MM.1S (cell line): ENCODE results near the gene ATP2A3.

Experiments used
- EZH2 ChIP-seq: fragments of 300-600 bp; sonication (generic); optimal IDR thresholded peaks from 2 replicates; pipeline ENCODE3; 2017; ENCODE audit warnings: low read depth, mild to moderate bottlenecking, antibody characterized with exemption, low read length, mixed read lengths
- EZH2phosphoT487 ChIP-seq: fragments of 300-600 bp; sonication (generic); IDR thresholded peaks from 2 replicates; pipeline ENCODE4 v1.6.1; 2018; ENCODE audit warnings: antibody characterized with exemption, low read length
- TF ChIP-seq, protein P1 (sequence below): fragments of 300-600 bp; sonication (generic); IDR thresholded peaks from 2 replicates; pipeline ENCODE4 v1.5.1; 2016; ENCODE audit warnings: antibody characterized with exemption, low read length, mixed read lengths

DNA sequence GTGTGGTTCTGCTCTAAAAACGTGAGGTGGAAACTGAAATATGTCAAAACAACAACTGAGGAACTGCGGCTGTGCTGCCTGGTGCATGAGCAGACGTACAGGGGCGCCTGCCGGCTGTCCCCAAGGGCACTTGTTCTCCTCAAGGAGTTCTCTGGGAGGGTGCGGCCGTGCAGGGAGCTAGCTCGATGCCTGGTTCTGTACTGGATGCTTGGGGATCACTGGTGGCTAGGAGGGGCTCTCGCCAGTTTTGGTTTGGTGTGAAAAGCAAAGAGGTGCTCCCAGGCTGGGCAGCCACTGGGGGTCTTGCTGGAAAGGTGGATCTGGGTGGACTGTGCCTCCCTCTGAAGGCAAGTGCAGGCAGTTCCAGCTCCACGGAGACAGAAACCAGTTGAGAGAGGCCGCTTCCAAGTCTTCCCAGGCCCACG, 41.9 kb upstream of the ATP2A3 start:
- TF ChIP-seq, protein P1, sequence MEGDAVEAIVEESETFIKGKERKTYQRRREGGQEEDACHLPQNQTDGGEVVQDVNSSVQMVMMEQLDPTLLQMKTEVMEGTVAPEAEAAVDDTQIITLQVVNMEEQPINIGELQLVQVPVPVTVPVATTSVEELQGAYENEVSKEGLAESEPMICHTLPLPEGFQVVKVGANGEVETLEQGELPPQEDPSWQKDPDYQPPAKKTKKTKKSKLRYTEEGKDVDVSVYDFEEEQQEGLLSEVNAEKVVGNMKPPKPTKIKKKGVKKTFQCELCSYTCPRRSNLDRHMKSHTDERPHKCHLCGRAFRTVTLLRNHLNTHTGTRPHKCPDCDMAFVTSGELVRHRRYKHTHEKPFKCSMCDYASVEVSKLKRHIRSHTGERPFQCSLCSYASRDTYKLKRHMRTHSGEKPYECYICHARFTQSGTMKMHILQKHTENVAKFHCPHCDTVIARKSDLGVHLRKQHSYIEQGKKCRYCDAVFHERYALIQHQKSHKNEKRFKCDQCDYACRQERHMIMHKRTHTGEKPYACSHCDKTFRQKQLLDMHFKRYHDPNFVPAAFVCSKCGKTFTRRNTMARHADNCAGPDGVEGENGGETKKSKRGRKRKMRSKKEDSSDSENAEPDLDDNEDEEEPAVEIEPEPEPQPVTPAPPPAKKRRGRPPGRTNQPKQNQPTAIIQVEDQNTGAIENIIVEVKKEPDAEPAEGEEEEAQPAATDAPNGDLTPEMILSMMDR, result no peak
- TF ChIP-seq EZH2, result no peak
- no peak for TF ChIP-seq EZH2phosphoT487
